Measurements from ENCODE around the gene TMEM106B. TPM values are rescaled to one million over a fixed set of nuclear protein-coding genes. Genes with fewer than 3 reads are reported as not detected.
A peak's percentile ranks its signal among the peaks of the same experiment; 100 is the strongest.
"Not testable (repeated sequence)": the region's sequence is repeated elsewhere in the genome, so short reads cannot be mapped to it uniquely, and the experiment has no call there.

The TMEM106B gene
- 29.6 TPM for polyA plus RNA-seq (2013, experiment 1 of 2)
- polyA plus RNA-seq (2013, experiment 2 of 2): 41.0 TPM

DNA sequence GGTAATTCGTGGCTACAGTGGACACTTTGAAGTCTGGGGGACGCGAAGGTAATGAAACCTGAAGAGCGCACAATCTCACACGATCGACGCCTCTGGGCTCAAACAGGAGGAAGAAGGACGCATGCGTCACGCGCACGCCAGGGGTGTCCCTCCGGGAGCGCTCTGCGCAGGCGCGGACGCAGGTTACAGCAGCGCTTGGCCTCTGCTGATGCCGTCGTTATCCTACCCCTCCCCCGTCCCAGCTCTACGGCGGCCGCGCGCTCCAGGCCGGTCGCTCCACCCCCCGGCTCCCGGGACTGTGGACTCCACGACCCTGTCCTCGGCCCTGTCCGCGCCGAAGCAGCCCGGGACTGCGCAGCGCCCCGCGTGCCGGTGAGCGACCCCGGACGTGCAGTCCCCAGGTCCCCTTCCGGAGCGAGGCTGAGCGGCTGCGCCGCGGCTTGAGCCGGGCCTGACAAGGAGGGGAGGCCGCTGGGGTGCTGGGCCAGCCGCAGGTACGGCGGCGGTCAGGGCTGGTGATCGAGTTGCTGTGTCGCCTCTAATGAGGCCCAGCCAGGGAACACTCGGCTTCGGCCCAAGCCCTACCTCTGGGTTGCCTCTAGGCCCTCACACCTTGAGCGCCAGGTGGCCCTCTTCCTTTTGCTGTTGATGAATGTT is at the start of gene TMEM106B:
TSS of gene TMEM106B (plus strand) at position 241 of the 657 bp plus-strand sequence. CDS start 3,517 bp downstream, outside the sequence.
- peak within 1 kb of the TSS; percentile 89 for H3K9ac ChIP-seq (ENCODE audit: low read depth, low read length)
- peaks cover 12% of the 10 kb centered on the region; the same call in 1 of the 2 replicates for H3K36me3 ChIP-seq (ENCODE audit: insufficient read depth, low read length)
- H3K4me3 ChIP-seq (ENCODE audit: low read length): peak within 1 kb of the TSS; percentile 83
- H3K9me3 ChIP-seq (ENCODE audit: insufficient read depth, low read depth, low read length): no peaks in the 10 kb centered on the region
- H3K4me1 ChIP-seq (ENCODE audit: insufficient read depth, low read length): peaks cover 14% of the 10 kb centered on the region; the same call in 1 of the 2 replicates
- H3K27me3 ChIP-seq (ENCODE audit: insufficient read depth, low read length): peaks cover 21% of the 10 kb centered on the region
- under 1% methylated on average over 62 of the region's 62 CpGs for WGBS
- peak within 1 kb of the TSS; percentile 93 for H3K27ac ChIP-seq (ENCODE audit: low read depth, low read length)

DNA sequence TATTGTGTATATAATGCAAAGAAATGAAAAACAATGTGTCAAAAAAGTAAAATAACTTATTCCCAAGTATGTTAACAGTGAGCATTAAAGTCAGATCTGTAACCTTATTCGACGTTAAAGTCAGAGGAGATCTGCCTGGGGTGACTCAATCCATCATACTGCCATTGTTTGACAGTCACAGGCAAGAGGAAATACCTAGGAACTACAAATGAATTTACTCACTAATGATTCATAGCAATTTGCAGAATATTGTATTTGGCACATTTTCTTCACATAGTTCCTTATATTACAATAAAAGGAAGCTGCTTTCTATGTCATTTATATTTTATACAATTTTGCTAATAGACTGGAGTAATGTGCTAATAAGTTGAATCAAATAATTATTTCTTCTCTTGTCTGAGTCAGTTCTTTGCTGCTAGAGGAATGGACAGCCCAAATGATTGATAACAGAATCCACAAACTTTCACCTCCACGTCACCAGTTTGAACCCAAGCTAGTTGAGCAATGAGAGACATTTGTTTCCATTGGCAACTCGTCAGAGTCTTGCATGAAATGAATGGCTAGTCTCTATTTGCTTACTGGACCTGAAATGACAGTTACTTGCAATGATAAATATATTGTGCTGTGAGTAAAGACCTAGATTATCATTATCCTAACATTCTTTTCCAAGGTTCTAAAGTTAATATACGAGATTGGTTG is 48.5 kb upstream of the TMEM106B start:
- Histone ChIP-seq H3K36me3 (ENCODE audit: insufficient read depth, low read length) (no peaks in the 10 kb centered on the region), H3K4me1 (ENCODE audit: insufficient read depth, low read length) (no peaks in the 10 kb centered on the region), H3K27me3 (ENCODE audit: insufficient read depth, low read length) (no peaks in the 10 kb centered on the region), H3K4me3 (ENCODE audit: low read length) (no peak overlapping the region), H3K9ac (ENCODE audit: low read depth, low read length) (no peak overlapping the region), H3K27ac (ENCODE audit: low read depth, low read length) (no peak overlapping the region), H3K9me3 (ENCODE audit: insufficient read depth, low read depth, low read length) (no peaks in the 10 kb centered on the region)
- 79% methylated on average over 4 of the region's 5 CpGs for WGBS

DNA sequence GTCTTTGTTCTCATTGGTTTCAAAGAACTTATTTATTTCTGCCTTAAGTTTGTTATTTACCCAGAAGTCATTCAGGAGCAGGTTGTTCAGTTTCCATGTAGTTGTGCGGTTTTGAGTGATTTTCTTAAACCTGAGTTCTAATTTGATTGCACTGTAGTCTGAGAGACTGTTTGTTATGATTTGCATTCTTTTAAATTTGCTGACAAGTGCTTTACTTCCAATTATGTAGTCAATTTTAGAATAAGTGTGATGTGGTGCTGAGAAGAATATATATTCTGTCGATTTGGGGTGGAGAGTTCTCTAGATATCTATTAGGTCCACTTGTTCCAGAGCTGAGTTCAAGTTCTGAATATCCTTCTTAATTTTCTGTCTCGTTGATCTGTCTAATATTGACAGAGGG is 43.0 kb upstream of the TMEM106B start:
- H3K36me3 ChIP-seq (ENCODE audit: insufficient read depth, low read length); H3K9me3 ChIP-seq (ENCODE audit: insufficient read depth, low read depth, low read length); H3K4me3 ChIP-seq (ENCODE audit: low read length); H3K27me3 ChIP-seq (ENCODE audit: insufficient read depth, low read length); H3K9ac ChIP-seq (ENCODE audit: low read depth, low read length); H3K4me1 ChIP-seq (ENCODE audit: insufficient read depth, low read length); H3K27ac ChIP-seq (ENCODE audit: low read depth, low read length): not testable (repeated sequence)
- WGBS: 95% methylated on average over 3 of the region's 3 CpGs

- not testable (repeated sequence) for H3K4me1 ChIP-seq (ENCODE audit: insufficient read depth, low read length); H3K4me3 ChIP-seq (ENCODE audit: low read length); H3K9me3 ChIP-seq (ENCODE audit: insufficient read depth, low read depth, low read length); H3K9ac ChIP-seq (ENCODE audit: low read depth, low read length); H3K27ac ChIP-seq (ENCODE audit: low read depth, low read length); H3K36me3 ChIP-seq (ENCODE audit: insufficient read depth, low read length); H3K27me3 ChIP-seq (ENCODE audit: insufficient read depth, low read length)
- 95% methylated on average over 6 of the region's 6 CpGs for WGBS
Measured at GRCh38 chr7:12169981-12170820, 40.9 kb upstream of the TMEM106B start.

- no peaks in the 10 kb centered on the region for H3K36me3 ChIP-seq (ENCODE audit: insufficient read depth, low read length)
- 91% methylated on average over 1 of the region's 2 CpGs for whole genome bisulfite sequencing
- H3K4me1 ChIP-seq (ENCODE audit: insufficient read depth, low read length): no peaks in the 10 kb centered on the region
- H3K9me3 ChIP-seq (ENCODE audit: insufficient read depth, low read depth, low read length): no peaks in the 10 kb centered on the region
- no peak overlapping the region for H3K4me3 ChIP-seq (ENCODE audit: low read length)
- no peak overlapping the region for H3K9ac ChIP-seq (ENCODE audit: low read depth, low read length)
- no peaks in the 10 kb centered on the region for H3K27me3 ChIP-seq (ENCODE audit: insufficient read depth, low read length)
- H3K27ac ChIP-seq (ENCODE audit: low read depth, low read length): no peak overlapping the region
Measured at GRCh38 chr7:12173671-12174070, 37.4 kb upstream of the TMEM106B start.

GRCh38 chr7:12174931-12175330 is 36.2 kb upstream of the TMEM106B start:
- 83% methylated on average over 1 of the region's 1 CpG for WGBS

DNA sequence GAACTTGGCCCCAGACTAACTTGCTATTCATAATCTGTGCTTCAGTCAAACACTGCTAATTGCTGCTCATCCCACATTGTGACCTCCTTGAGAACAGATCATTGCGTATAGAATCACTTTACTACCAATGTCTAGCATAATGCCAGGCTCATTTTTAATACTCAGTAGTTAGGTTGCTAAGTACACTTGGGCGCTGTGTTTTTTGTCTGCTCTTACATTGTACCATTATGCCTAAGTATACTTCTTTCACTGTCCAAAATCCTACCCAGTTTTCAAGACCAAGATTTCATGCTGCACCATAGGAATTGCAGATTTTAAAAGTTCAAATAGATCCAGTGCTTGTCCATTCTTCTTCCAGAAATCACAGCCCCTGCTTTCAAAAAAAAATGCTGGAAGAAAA is 32.8 kb upstream of the TMEM106B start:
- H3K9ac ChIP-seq (ENCODE audit: low read depth, low read length): no peak overlapping the region
- no peaks in the 10 kb centered on the region for H3K36me3 ChIP-seq (ENCODE audit: insufficient read depth, low read length)
- H3K27ac ChIP-seq (ENCODE audit: low read depth, low read length): no peak overlapping the region
- H3K27me3 ChIP-seq (ENCODE audit: insufficient read depth, low read length): no peaks in the 10 kb centered on the region
- no peaks in the 10 kb centered on the region for H3K4me1 ChIP-seq (ENCODE audit: insufficient read depth, low read length)
- no peak overlapping the region for H3K4me3 ChIP-seq (ENCODE audit: low read length)
- WGBS: 90% methylated on average over 2 of the region's 2 CpGs
- no peaks in the 10 kb centered on the region for H3K9me3 ChIP-seq (ENCODE audit: insufficient read depth, low read depth, low read length)

More at GRCh38 chr7:12174931-12175330, 36.2 kb upstream of the TMEM106B start:
- H3K9ac ChIP-seq (ENCODE audit: low read depth, low read length): no peak overlapping the region
- H3K27ac ChIP-seq (ENCODE audit: low read depth, low read length): no peak overlapping the region
- H3K36me3 ChIP-seq (ENCODE audit: insufficient read depth, low read length): no peaks in the 10 kb centered on the region
- no peaks in the 10 kb centered on the region for H3K27me3 ChIP-seq (ENCODE audit: insufficient read depth, low read length)
- H3K4me3 ChIP-seq (ENCODE audit: low read length): no peak overlapping the region
- no peaks in the 10 kb centered on the region for H3K9me3 ChIP-seq (ENCODE audit: insufficient read depth, low read depth, low read length)
- H3K4me1 ChIP-seq (ENCODE audit: insufficient read depth, low read length): no peaks in the 10 kb centered on the region

DNA sequence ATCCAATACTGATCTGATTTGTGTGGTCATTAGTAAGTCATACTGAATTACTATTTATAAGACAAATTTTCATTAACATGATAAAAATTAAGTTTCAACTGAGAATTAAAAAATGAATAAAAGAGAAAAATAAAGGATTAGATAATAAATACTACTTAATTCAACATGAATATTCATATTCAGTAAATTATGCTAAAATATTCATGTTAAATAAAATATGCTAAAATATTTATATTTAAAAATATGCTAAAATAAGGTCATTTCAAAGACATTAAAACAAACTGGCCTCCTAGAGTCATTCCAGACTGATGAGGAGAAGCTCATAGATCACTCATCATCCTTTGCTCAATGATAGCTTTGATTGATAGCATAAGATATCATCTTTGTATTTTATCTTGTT is 16.7 kb upstream of the TMEM106B start:
- H3K9ac ChIP-seq (ENCODE audit: low read depth, low read length): no peak overlapping the region
- peaks cover 14% of the 10 kb centered on the region for H3K4me1 ChIP-seq (ENCODE audit: insufficient read depth, low read length)
- no peaks in the 10 kb centered on the region for H3K27me3 ChIP-seq (ENCODE audit: insufficient read depth, low read length)
- no peaks in the 10 kb centered on the region for H3K9me3 ChIP-seq (ENCODE audit: insufficient read depth, low read depth, low read length)
- no peaks in the 10 kb centered on the region for H3K36me3 ChIP-seq (ENCODE audit: insufficient read depth, low read length)
- no peak overlapping the region for H3K4me3 ChIP-seq (ENCODE audit: low read length)
- H3K27ac ChIP-seq (ENCODE audit: low read depth, low read length): no peak overlapping the region

DNA sequence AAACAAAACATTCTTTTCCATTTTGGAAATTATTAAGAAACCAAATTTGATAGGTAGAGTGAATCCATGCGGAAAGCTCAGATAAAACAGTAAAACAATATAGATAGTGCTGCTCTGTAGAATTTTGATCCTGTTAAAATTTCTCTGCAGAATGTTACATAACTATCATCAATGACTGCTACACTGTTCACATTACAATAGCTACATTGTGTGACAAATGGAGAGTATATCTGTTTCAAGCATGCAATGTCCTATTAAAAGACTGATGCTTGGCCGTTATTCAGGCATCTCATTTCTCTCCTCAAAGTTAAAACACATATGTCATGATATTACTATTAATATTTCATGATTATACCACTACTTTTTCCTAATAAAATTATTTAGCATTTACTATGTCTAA is 14.7 kb upstream of the TMEM106B start:
- Histone ChIP-seq H3K36me3 (ENCODE audit: insufficient read depth, low read length) (no peaks in the 10 kb centered on the region), H3K27ac (ENCODE audit: low read depth, low read length) (no peak overlapping the region), H3K9ac (ENCODE audit: low read depth, low read length) (no peak overlapping the region), H3K4me1 (ENCODE audit: insufficient read depth, low read length) (peaks cover 20% of the 10 kb centered on the region), H3K4me3 (ENCODE audit: low read length) (no peak overlapping the region), H3K27me3 (ENCODE audit: insufficient read depth, low read length) (no peaks in the 10 kb centered on the region), H3K9me3 (ENCODE audit: insufficient read depth, low read depth, low read length) (no peaks in the 10 kb centered on the region)
- no CpG with 5 or more reads among the region's 2 CpGs for WGBS

GRCh38 chr7:12199363-12199762 is 11.7 kb upstream of the TMEM106B start:
- H3K4me3 ChIP-seq (ENCODE audit: low read length): no peak overlapping the region
- peaks cover 20% of the 10 kb centered on the region for H3K4me1 ChIP-seq (ENCODE audit: insufficient read depth, low read length)
- H3K27me3 ChIP-seq (ENCODE audit: insufficient read depth, low read length): no peaks in the 10 kb centered on the region
- H3K36me3 ChIP-seq (ENCODE audit: insufficient read depth, low read length): no peaks in the 10 kb centered on the region
- H3K9me3 ChIP-seq (ENCODE audit: insufficient read depth, low read depth, low read length): no peaks in the 10 kb centered on the region
- H3K9ac ChIP-seq (ENCODE audit: low read depth, low read length): no peak overlapping the region
- H3K27ac ChIP-seq (ENCODE audit: low read depth, low read length): no peak overlapping the region

- Histone ChIP-seq H3K9me3 (ENCODE audit: insufficient read depth, low read depth, low read length) (no peaks in the 10 kb centered on the region), H3K4me3 (ENCODE audit: low read length) (no peak overlapping the region), H3K36me3 (ENCODE audit: insufficient read depth, low read length) (no peaks in the 10 kb centered on the region), H3K9ac (ENCODE audit: low read depth, low read length) (no peak overlapping the region), H3K27ac (ENCODE audit: low read depth, low read length) (no peak overlapping the region), H3K4me1 (ENCODE audit: insufficient read depth, low read length) (peaks cover 4% of the 10 kb centered on the region; the same call in 1 of the 2 replicates), H3K27me3 (ENCODE audit: insufficient read depth, low read length) (peaks cover 21% of the 10 kb centered on the region)
- 86% methylated on average over 2 of the region's 2 CpGs for WGBS
Measured at GRCh38 chr7:12207046-12207445, 4.0 kb upstream of the TMEM106B start.
